SIG-M5 treated with dmso at 0.1 percent for 504 hours (cell line): ENCODE data around the gene OMP.

Source experiments
- DNase-seq: peaks from one replicate; lab custom pipeline; 2025; ENCODE audit not compliant: unreplicated experiment; lab: John Stamatoyannopoulos, UW

Gene OMP

GRCh38 chr11:77101043-77101537 lies 1.6 kb upstream of the OMP start:
- DNase-seq, result peak; percentile 65

- DNase-seq, result no peak
These were observed 679 bp downstream of the OMP start for GRCh38 chr11:77103319-77103718.

- DNase-seq, result no peak
These were observed 2.1 kb downstream of the OMP start for GRCh38 chr11:77104727-77105126.

GRCh38 chr11:77106321-77106720 lies 3.7 kb downstream of the OMP start:
- DNase-seq, result no peak

- no peak for DNase-seq
These were observed 4.1 kb downstream of the OMP start for GRCh38 chr11:77106759-77107158.

- DNase-seq, result no peak
These were observed 5.3 kb downstream of the OMP start for GRCh38 chr11:77107950-77108349.

- no peak for DNase-seq
These were observed 5.8 kb downstream of the OMP start for GRCh38 chr11:77108436-77108835.

GRCh38 chr11:77109236-77110019 lies 6.8 kb downstream of the OMP start:
- DNase-seq, result no peak

- DNase-seq, result no peak
These were observed 8.2 kb downstream of the OMP start for GRCh38 chr11:77110836-77111235.

- DNase-seq, result no peak
These were observed 8.6 kb downstream of the OMP start for GRCh38 chr11:77111277-77111676.

GRCh38 chr11:77111946-77112345 lies 9.3 kb downstream of the OMP start:
- DNase-seq, result no peak

- no peak for DNase-seq
These were observed 10.2 kb downstream of the OMP start for GRCh38 chr11:77112641-77113381.

- peak; percentile 4 for DNase-seq
These were observed 10.9 kb downstream of the OMP start for GRCh38 chr11:77113382-77114088.

- no peak for DNase-seq
These were observed 11.4 kb downstream of the OMP start for GRCh38 chr11:77114089-77114463.

- DNase-seq, result peak; percentile 13
These were observed 12.6 kb downstream of the OMP start for GRCh38 chr11:77115181-77115611.

- DNase-seq, result no peak
These were observed 13.3 kb downstream of the OMP start for GRCh38 chr11:77115956-77116355.

GRCh38 chr11:77117492-77117891 lies 14.9 kb downstream of the OMP start:
- no peak for DNase-seq

- no peak for DNase-seq
These were observed 15.4 kb downstream of the OMP start for GRCh38 chr11:77118086-77118485.

GRCh38 chr11:77118971-77119370 lies 16.3 kb downstream of the OMP start:
- no peak for DNase-seq

- no peak for DNase-seq
These were observed 16.9 kb downstream of the OMP start for GRCh38 chr11:77119531-77119936.

- no peak for DNase-seq
These were observed 17.9 kb downstream of the OMP start for GRCh38 chr11:77120571-77120970.
